ENCODE data around the gene IRF7. TPM values are rescaled to one million over a fixed set of nuclear protein-coding genes. Genes with fewer than 3 reads are reported as not detected.

Gene IRF7
- total RNA-seq, 1 donor from 2014 or later: 10.3 TPM

DNA sequence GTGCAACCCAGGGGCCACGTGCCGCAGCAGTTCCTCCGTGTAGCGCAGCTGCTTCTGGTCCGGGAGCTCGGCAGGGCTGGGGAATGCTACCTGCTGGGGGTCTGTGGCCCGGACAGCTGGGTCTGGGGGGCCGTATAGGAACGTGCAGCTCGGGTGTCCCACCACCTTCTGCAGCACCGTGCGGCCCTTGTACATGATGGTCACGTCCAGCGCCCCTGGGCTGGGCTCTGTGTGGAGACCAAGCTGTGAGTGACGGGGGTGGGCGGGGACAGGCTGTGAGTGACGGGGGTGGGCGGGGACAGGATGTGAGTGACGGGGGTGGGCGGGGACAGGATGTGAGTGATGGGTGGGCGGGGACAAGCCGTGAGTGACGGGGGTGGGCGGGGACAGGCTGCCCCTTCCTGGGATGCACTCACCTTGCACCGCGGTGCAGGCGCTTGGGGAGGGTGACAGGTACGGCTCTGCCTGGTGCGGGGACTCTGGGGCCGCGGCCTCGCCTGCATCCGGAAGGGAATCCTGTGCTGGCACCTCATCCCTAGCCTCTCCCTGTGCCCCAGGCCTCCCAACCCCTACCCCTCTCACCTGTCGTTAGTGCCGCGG, 2.3 kb downstream of the IRF7 start:
- H3K4me1 ChIP-seq: peaks cover 54% of the 10 kb centered on the region
- TF ChIP-seq CTCF (IDR thresholded peaks at IDR 0.05; ENCODE audit: borderline replicate concordance): no peak
- intact Hi-C loops (cut with micrococcal nuclease): no loop called here
- no peaks in the 10 kb centered on the region for H3K9me3 ChIP-seq (replicated peaks)
- H3K36me3 ChIP-seq: peaks cover 54% of the 10 kb centered on the region
- peak overlapping the region; percentile 98 for H3K27ac ChIP-seq (replicated peaks)
- no peaks in the 10 kb centered on the region for H3K27me3 ChIP-seq (ENCODE audit: low read depth)
- peak; percentile 70 for DNase-seq
- peak overlapping the region; percentile 87 for H3K4me3 ChIP-seq

GRCh38 chr11:612961-613300, 2.8 kb downstream of the IRF7 start:
- no peak for DNase-seq
- Histone ChIP-seq H3K27me3 (ENCODE audit: low read depth) (no peaks in the 10 kb centered on the region), H3K4me3 (no peak overlapping the region), H3K9me3 (replicated peaks) (no peaks in the 10 kb centered on the region), H3K4me1 (peaks cover 60% of the 10 kb centered on the region), H3K36me3 (peaks cover 60% of the 10 kb centered on the region), H3K27ac (replicated peaks) (peak overlapping the region; percentile 55)
- intact Hi-C loops (cut with micrococcal nuclease): no loop called here
- no peak for TF ChIP-seq CTCF (IDR thresholded peaks at IDR 0.05; ENCODE audit: borderline replicate concordance)

DNA sequence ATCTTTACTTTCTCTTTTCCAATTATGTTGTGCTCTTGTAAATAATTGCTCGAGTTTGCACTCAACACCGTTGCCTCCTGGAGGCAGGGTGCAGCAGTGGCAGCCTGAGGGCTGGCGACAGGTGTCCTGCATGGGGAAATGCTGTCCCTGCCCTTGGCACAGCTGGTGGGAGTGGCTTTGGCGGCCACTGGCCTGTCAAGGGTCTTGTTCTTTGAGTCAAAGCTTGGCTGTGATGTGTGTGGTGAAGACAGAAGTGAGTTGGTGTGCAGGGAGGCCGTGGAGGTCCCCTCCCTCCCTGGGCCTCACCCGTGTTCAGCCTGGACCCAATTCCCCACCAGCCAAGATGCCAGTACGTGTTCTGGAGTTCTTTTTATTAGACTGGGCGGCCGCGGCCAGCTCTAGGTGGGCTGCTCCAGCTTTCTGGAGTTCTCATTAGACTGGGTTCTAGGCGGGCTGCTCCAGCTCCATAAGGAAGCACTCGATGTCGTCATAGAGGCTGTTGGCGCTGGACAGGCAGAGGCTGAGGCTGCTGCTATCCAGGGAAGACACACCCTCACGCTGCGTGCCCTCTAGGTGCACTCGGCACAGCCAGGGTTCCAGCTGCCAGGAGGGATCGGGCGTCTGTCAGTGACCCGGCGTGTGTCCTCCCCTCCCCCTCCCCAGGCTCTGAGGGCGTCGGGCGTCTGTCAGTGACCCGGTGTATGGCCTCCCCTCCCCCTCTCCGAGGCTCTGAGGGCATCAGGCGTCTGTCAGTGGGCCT, 3.4 kb downstream of the IRF7 start:
- TF ChIP-seq CTCF (IDR thresholded peaks at IDR 0.05; ENCODE audit: borderline replicate concordance): no peak
- intact Hi-C loops (cut with micrococcal nuclease): no loop called here
- no peaks in the 10 kb centered on the region for H3K9me3 ChIP-seq (replicated peaks)
- no peak overlapping the region for H3K27ac ChIP-seq (replicated peaks)
- no peak for DNase-seq
- peaks cover 65% of the 10 kb centered on the region for H3K36me3 ChIP-seq
- no peaks in the 10 kb centered on the region for H3K27me3 ChIP-seq (ENCODE audit: low read depth)
- no peak overlapping the region for H3K4me3 ChIP-seq
- peaks cover 62% of the 10 kb centered on the region for H3K4me1 ChIP-seq

- H3K27me3 ChIP-seq (ENCODE audit: low read depth): no peaks in the 10 kb centered on the region
- no peaks in the 10 kb centered on the region for H3K9me3 ChIP-seq (replicated peaks)
- H3K4me1 ChIP-seq: peaks cover 60% of the 10 kb centered on the region
- DNase-seq: no peak
- peaks cover 76% of the 10 kb centered on the region for H3K36me3 ChIP-seq
- intact Hi-C loops (cut with micrococcal nuclease): no loop called here
- H3K4me3 ChIP-seq: no peak overlapping the region
- TF ChIP-seq CTCF (IDR thresholded peaks at IDR 0.05; ENCODE audit: borderline replicate concordance): no peak
- H3K27ac ChIP-seq (replicated peaks): no peak overlapping the region
These were observed 4.5 kb downstream of the IRF7 start for GRCh38 chr11:611001-611996.

GRCh38 chr11:610146-610801, 5.5 kb downstream of the IRF7 start:
- no peak for TF ChIP-seq CTCF (IDR thresholded peaks at IDR 0.05; ENCODE audit: borderline replicate concordance)
- no peaks in the 10 kb centered on the region for H3K9me3 ChIP-seq (replicated peaks)
- H3K27me3 ChIP-seq (ENCODE audit: low read depth): no peaks in the 10 kb centered on the region
- peaks cover 86% of the 10 kb centered on the region for H3K36me3 ChIP-seq
- H3K4me1 ChIP-seq: peaks cover 58% of the 10 kb centered on the region
- no peak overlapping the region for H3K4me3 ChIP-seq
- H3K27ac ChIP-seq (replicated peaks): no peak overlapping the region
- DNase-seq: no peak
- intact Hi-C loops (cut with micrococcal nuclease): no loop called here
